22Rv1 (cell line): ENCODE data around the gene STAC.

Experiments
- ZFX ChIP-seq: fragments of 450-650 bp; IDR thresholded peaks from 2 replicates; pipeline ENCODE4 v1.6.1; 2017; ENCODE audit warnings: antibody characterized with exemption, borderline replicate concordance
- TF ChIP-seq, protein P1 (sequence below): fragments of 450-650 bp; IDR thresholded peaks from 2 replicates; pipeline ENCODE4 v1.5.1; 2017; ENCODE audit warnings: mild to moderate bottlenecking

DNA sequence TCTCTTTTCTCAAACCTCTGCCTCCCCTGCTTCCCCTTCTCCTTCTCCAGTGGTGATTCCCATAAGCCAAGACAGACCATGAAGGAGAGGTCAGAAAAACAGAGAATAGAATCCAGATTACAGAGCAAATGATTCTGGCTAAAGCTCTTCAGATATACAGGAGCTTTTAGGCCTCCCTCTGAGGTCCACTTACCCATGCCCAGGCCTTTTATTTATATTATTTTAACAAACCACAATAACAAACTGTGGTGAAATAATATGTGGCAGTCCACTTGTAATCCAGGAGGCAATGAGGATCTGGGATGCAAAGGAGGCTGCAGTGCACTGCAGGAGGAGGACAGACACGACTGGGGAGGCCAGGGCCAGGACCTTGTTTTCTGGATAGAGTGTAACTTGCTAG lies 104.1 kb downstream of the STAC start:
- TF ChIP-seq, protein P1, sequence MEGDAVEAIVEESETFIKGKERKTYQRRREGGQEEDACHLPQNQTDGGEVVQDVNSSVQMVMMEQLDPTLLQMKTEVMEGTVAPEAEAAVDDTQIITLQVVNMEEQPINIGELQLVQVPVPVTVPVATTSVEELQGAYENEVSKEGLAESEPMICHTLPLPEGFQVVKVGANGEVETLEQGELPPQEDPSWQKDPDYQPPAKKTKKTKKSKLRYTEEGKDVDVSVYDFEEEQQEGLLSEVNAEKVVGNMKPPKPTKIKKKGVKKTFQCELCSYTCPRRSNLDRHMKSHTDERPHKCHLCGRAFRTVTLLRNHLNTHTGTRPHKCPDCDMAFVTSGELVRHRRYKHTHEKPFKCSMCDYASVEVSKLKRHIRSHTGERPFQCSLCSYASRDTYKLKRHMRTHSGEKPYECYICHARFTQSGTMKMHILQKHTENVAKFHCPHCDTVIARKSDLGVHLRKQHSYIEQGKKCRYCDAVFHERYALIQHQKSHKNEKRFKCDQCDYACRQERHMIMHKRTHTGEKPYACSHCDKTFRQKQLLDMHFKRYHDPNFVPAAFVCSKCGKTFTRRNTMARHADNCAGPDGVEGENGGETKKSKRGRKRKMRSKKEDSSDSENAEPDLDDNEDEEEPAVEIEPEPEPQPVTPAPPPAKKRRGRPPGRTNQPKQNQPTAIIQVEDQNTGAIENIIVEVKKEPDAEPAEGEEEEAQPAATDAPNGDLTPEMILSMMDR, result no peak
- no peak for TF ChIP-seq ZFX
